Endothelial cell of umbilical vein (primary cell): Measurements from ENCODE around the gene STX1A. TPM values are rescaled to one million over a fixed set of nuclear protein-coding genes. Genes with fewer than 3 reads are reported as not detected.

Experiments used
- BruUV-seq: library from RNA; stranded (reverse); fragments of 400-500 nt; replicated peaks from 2 replicates; lab custom pipeline; 2021; lab: Mats Ljungman, UMichigan
- CTCF ChIA-PET: fragments of 300-600, 350-600 bp; sonication (Branson Sonifier 250); formaldehyde crosslinking; loops from one replicate; lab custom pipeline; 2021; ENCODE audit warnings: antibody characterized with exemption, inconsistent platforms; lab: Charles Lee
- POLR2A ChIA-PET: fragments of 300-600, 350-600 bp; sonication (Branson Sonifier 250); formaldehyde crosslinking; loops from one replicate; lab custom pipeline; 2021; ENCODE audit warnings: antibody characterized with exemption, inconsistent platforms; lab: Charles Lee
- DNase-seq: peaks from one replicate; pipeline ENCODE4 v3.0.0-alpha.2; 2011; ENCODE audit warnings: low read depth, low spot score
- FAIRE-seq: peaks from 2 replicates; lab custom pipeline; 2011; peaks lifted over from hg19 to GRCh38; lab: Jason Lieb, UNC
- H2AFZ ChIP-seq: 2 replicates; pipeline ENCODE4 v1.6.0; 2012; ENCODE audit warnings: low read depth, low read length, control low read depth, inconsistent platforms
- H3K27ac ChIP-seq: 2 replicates; pipeline ENCODE4 v1.5.1; 2011; ENCODE audit warnings: low read depth, mild to moderate bottlenecking, control low read depth, low read length, moderate library complexity; ENCODE audit not compliant: insufficient read depth
- H3K27me3 ChIP-seq, 2 experiments: 2 replicates each; pipeline versions ENCODE4 v1.6.0 to v1.6.1; 2011; ENCODE audit warnings: low read length in 2 of 2, mixed read lengths in 1 of 2; ENCODE audit not compliant: control insufficient read depth in 2 of 2, insufficient read depth in 2 of 2
- H3K36me3 ChIP-seq, 2 experiments: 2 replicates in 1 of 2; 3 replicates in 1 of 2; pipeline ENCODE4 v1.5.1; 2011; ENCODE audit warnings: low read length in 2 of 2, mild to moderate bottlenecking in 1 of 2, moderate library complexity in 1 of 2; ENCODE audit not compliant: control insufficient read depth in 2 of 2, insufficient read depth in 2 of 2; ENCODE audit errors: extremely low read depth in 1 of 2
- H3K4me1 ChIP-seq: 3 replicates; pipeline ENCODE4 v1.5.1; 2011; ENCODE audit warnings: mild to moderate bottlenecking, low read length; ENCODE audit not compliant: control insufficient read depth, insufficient read depth; ENCODE audit errors: extremely low read depth
- H3K4me2 ChIP-seq: 2 replicates; pipeline ENCODE4 v1.6.1; 2011; ENCODE audit warnings: low read length, control low read depth, mixed read lengths; ENCODE audit not compliant: insufficient read depth
- H3K4me3 ChIP-seq, 3 experiments: fragments of 200-600 bp in 1 of 3; sonication (generic), shearing (Covaris generic) in 1 of 3; replicated peaks in 1 of 3; 2 replicates each; pipeline ENCODE4 v1.5.1; 2011 to 2016; ENCODE audit warnings: control low read depth in 3 of 3, low read length in 3 of 3, mild to moderate bottlenecking in 2 of 3, inconsistent platforms in 1 of 3, low read depth in 1 of 3, moderate library complexity in 1 of 3; ENCODE audit not compliant: insufficient read depth in 1 of 3
- H3K79me2 ChIP-seq: 2 replicates; pipeline ENCODE4 v1.6.0; 2012; ENCODE audit warnings: low read length, inconsistent platforms; ENCODE audit not compliant: control insufficient read depth, insufficient read depth
- H3K9ac ChIP-seq: replicated peaks from 2 replicates; pipeline ENCODE3; 2011; ENCODE audit warnings: low read length, control low read depth; ENCODE audit not compliant: insufficient read depth; ENCODE audit errors: extremely low read depth
- H3K9me1 ChIP-seq: replicated peaks from 3 replicates; pipeline ENCODE4 v1.6.0; 2011; ENCODE audit warnings: mild to moderate bottlenecking, low read length; ENCODE audit not compliant: control insufficient read depth, insufficient read depth; ENCODE audit errors: extremely low read depth
- H3K9me3 ChIP-seq: replicated peaks from 2 replicates; pipeline ENCODE4 v1.5.1; 2012; ENCODE audit warnings: low read length, inconsistent platforms; ENCODE audit not compliant: control insufficient read depth, insufficient read depth
- H4K20me1 ChIP-seq: replicated peaks from 2 replicates; pipeline ENCODE3; 2011; ENCODE audit warnings: mild to moderate bottlenecking, low read length; ENCODE audit not compliant: control insufficient read depth, insufficient read depth; ENCODE audit errors: extremely low read depth
- CTCF ChIP-seq, 2 donors: IDR thresholded peaks; 1 replicate in 1 of 2; 2 replicates in 1 of 2; pipeline ENCODE4 v1.5.1; 2011; ENCODE audit warnings: low read length in 2 of 2, mild to moderate bottlenecking in 2 of 2, moderate library complexity in 2 of 2, control low read depth in 1 of 2, inconsistent platforms in 1 of 2, low read depth in 1 of 2; ENCODE audit not compliant: insufficient read depth in 1 of 2; ENCODE audit errors: extremely low read depth in 1 of 2
- EZH2 ChIP-seq: IDR thresholded peaks from 2 replicates; pipeline ENCODE4 v1.6.1; 2012; ENCODE audit warnings: borderline replicate concordance, low read depth, mild to moderate bottlenecking, moderate library complexity, low read length, inconsistent platforms; ENCODE audit not compliant: severe bottlenecking
- FOS ChIP-seq: IDR thresholded peaks from 2 replicates; pipeline ENCODE4 v1.6.1; 2011; ENCODE audit warnings: mild to moderate bottlenecking, low read length, moderate library complexity, borderline replicate concordance; ENCODE audit not compliant: insufficient read depth
- GATA2 ChIP-seq: IDR thresholded peaks from 2 replicates; pipeline ENCODE4 v1.7.0; 2011; ENCODE audit warnings: low read depth, mild to moderate bottlenecking, moderate library complexity, mixed read lengths, low read length; ENCODE audit not compliant: insufficient read length, insufficient read depth
- JUN ChIP-seq: IDR thresholded peaks from 2 replicates; pipeline ENCODE4 v1.6.1; 2011; ENCODE audit warnings: borderline replicate concordance, low read depth; ENCODE audit not compliant: insufficient read length, insufficient read depth
- MAX ChIP-seq: IDR thresholded peaks from 2 replicates; pipeline ENCODE4 v1.6.1; 2011; ENCODE audit not compliant: insufficient read depth, insufficient read length
- MYC ChIP-seq: IDR thresholded peaks from one replicate; pipeline ENCODE4 v1.6.1; 2011; ENCODE audit warnings: mild to moderate bottlenecking, low read depth, low read length
- POLR2A ChIP-seq: IDR thresholded peaks from 2 replicates; pipeline ENCODE4 v1.6.1; 2012; ENCODE audit warnings: low read depth, mild to moderate bottlenecking, control low read depth, low read length
- POLR2AphosphoS5 ChIP-seq: IDR thresholded peaks from 2 replicates; pipeline ENCODE4 v1.6.1; 2012; ENCODE audit warnings: low read depth, mild to moderate bottlenecking, control low read depth, low read length, moderate library complexity; ENCODE audit not compliant: insufficient read depth
- dilution Hi-C: fragments of 300-500 bp; cut with MboI; formaldehyde crosslinking; loops from one replicate; pipeline ENCODE4 v1.15.0; 2019; ENCODE audit warnings: low sequenced_read_pairs; ENCODE audit not compliant: extremely low pct_ligation_motif_present
- intact Hi-C: fragments of 100-400 bp; cut with micrococcal nuclease; formaldehyde crosslinking; loops from one replicate; pipeline ENCODE4 v1.10.0; 2022
- polyA plus RNA-seq, 4 experiments: library from polyadenylated mRNA; depleted of rRNA in 3 of 4; stranded (reverse) in 3 of 4; unstranded in 1 of 4; fragments of >200 nt; gene quantifications; 2 replicates each; pipeline versions ENCODE4 v1.2.1 to v1.2.3, GENCODE V29; 2011 to 2012; ENCODE audit warnings: missing spikeins in 1 of 4
- total RNA-seq: library from RNA; stranded (reverse); gene quantifications from 2 replicates; pipeline ENCODE4 v1.2.3, GENCODE V29; 2021

STX1A gene
- total and polyA plus RNA-seq, 2 donors (not counting 3 experiments of a cell fraction or from before 2014, with no cell fraction given) = 13.1 to 20.8 TPM

- no peak for TF ChIP-seq GATA2
- no peak for TF ChIP-seq CTCF (IDR thresholded peaks at IDR 0.05; ENCODE audit: extremely low read depth in 1 of 2, insufficient read depth in 1 of 2, low read depth in 1 of 2, low read length in 2 of 2)
- no peak for TF ChIP-seq MYC
- TF ChIP-seq JUN = no peak
- TF ChIP-seq POLR2A = no peak
- no peak for TF ChIP-seq FOS
- TF ChIP-seq MAX = no peak
- TF ChIP-seq EZH2 = no peak
- TF ChIP-seq POLR2AphosphoS5 = no peak
- Histone ChIP-seq H3K4me2 (no peak overlapping the region), H3K4me1 (no peaks in the 10 kb centered on the region), H3K9me3 (no peaks in the 10 kb centered on the region), H4K20me1 (no peaks in the 10 kb centered on the region), H3K27ac (no peak overlapping the region), H3K4me3 (no peak overlapping the region), H3K36me3 (peaks cover 7 to 30% of the 10 kb centered on the region in 2 experiments), H3K9me1 (no peaks in the 10 kb centered on the region), H2AFZ (no peak overlapping the region), H3K27me3 (no peaks in the 10 kb centered on the region), H3K79me2 (no peaks in the 10 kb centered on the region), H3K9ac (no peak overlapping the region)
- ChIA-PET POLR2A (no interaction called here), CTCF (interaction anchor here (1.2 to 4.5 kb wide), 6 partner anchors 8 to 93 kb away, joined by 3 to 16 read pairs (median 8); partner anchors contain the start of gene STX1A)
- FAIRE-seq (no peak), DNase-seq (no peak)
- dilution Hi-C loops = no loop called here
- BruUV-seq = no TSS peak
- intact Hi-C loops = no loop called here
Measured at GRCh38 chr7:73700069-73700423, 19.4 kb downstream of the STX1A start.
